Adrenal gland (tissue), 5 donors: ENCODE data around the gene SLC9A9.

Experiments
- CTCF ChIP-seq, 6 experiments: fragments of 450-650 bp in 4 of 6; fragments of 200-600 bp in 2 of 6; sonication (generic) in 1 of 6; IDR thresholded peaks; 1 replicate in 5 of 6; 2 replicates in 1 of 6; pipeline versions ENCODE4 v1.5.1 to v1.8.0; 2016 to 2021; ENCODE audit warnings: antibody characterized with exemption in 6 of 6, mild to moderate bottlenecking in 2 of 6, moderate library complexity in 1 of 6
- POLR2A ChIP-seq, 2 donors: fragments of 450-650 bp; IDR thresholded peaks; one replicate each; pipeline ENCODE4 v1.6.1; 2017; ENCODE audit warnings: antibody characterized with exemption in 2 of 2, mild to moderate bottlenecking in 2 of 2, moderate library complexity in 1 of 2
- donor health status: DM: no; HTN: no; CAD: no.

GRCh38 chr3:143775459-143775858, 72.8 kb downstream of the SLC9A9 start:
- TF ChIP-seq CTCF (IDR thresholded peaks at IDR 0.05) (peak; percentile 45 to 69 (median 56)), POLR2A (IDR thresholded peaks at IDR 0.05) (no peak)
